SK-N-SH (cell line): ENCODE results near the gene SERPINI2.

ENCODE experiments used
- CTCF ChIP-seq: fragments of 200-600 bp; sonication (generic); IDR thresholded peaks from 2 replicates; pipeline ENCODE4 v1.6.1; 2017; ENCODE audit warnings: antibody characterized with exemption, mild to moderate bottlenecking, moderate library complexity
- EP300 ChIP-seq, 2 experiments: IDR thresholded peaks; 2 replicates each; pipeline versions ENCODE4 v1.4.0 to v1.6.1; 2012; ENCODE audit warnings: borderline replicate concordance in 1 of 2, low read depth in 1 of 2, low read length in 1 of 2
- POLR2AphosphoS5 ChIP-seq: IDR thresholded peaks from 2 replicates; pipeline ENCODE4 v1.6.1; 2012; ENCODE audit warnings: low read depth, low read length
- REST ChIP-seq: IDR thresholded peaks from 2 replicates; pipeline ENCODE4 v1.6.1; 2012; ENCODE audit warnings: mild to moderate bottlenecking, low read depth, low read length, moderate library complexity
- TAF1 ChIP-seq: IDR thresholded peaks from 2 replicates; pipeline ENCODE4 v1.6.1; 2012; ENCODE audit warnings: low read depth, mild to moderate bottlenecking, low read length, moderate library complexity, borderline replicate concordance
- TCF12 ChIP-seq: IDR thresholded peaks from 2 replicates; pipeline ENCODE4 v1.4.0; 2012
- TEAD4 ChIP-seq: IDR thresholded peaks from 2 replicates; pipeline ENCODE4 v1.4.0; 2012; ENCODE audit warnings: mild to moderate bottlenecking, borderline replicate concordance; ENCODE audit not compliant: insufficient read depth
- YY1 ChIP-seq: IDR thresholded peaks from 2 replicates; pipeline ENCODE4 v1.4.0; 2012; ENCODE audit warnings: low read depth, mild to moderate bottlenecking

GRCh38 chr3:167450195-167450594, 23.6 kb downstream of the SERPINI2 start:
- TF ChIP-seq EP300 (IDR thresholded peaks at IDR 0.05; ENCODE audit: borderline replicate concordance in 1 of 2, low read depth in 1 of 2, low read length in 1 of 2) (no peak), YY1 (no peak), CTCF (no peak), TAF1 (no peak), TEAD4 (no peak), POLR2AphosphoS5 (no peak), REST (no peak), TCF12 (no peak)
